ENCODE measurements around the gene CD40. TPM values are rescaled to one million over a fixed set of nuclear protein-coding genes. Genes with fewer than 3 reads are reported as not detected.

Gene CD40
- total RNA-seq, 1 experiment from 2014 or later: 7.8 TPM

GRCh38 chr20:46081074-46081473, 37.0 kb upstream of the CD40 start:
- H3K36me3 Mint-ChIP-seq (ENCODE audit: insufficient read depth in 1 of 3, low read depth in 3 of 3): peaks cover 2 to 17% (median 9%) of the 10 kb centered on the region in 3 experiments; a peak in 4 of 7 replicates
- Histone ChIP-seq H3K9ac (ENCODE audit: extremely low read depth, insufficient read length, low read length) (no peak overlapping the region), H2AFZ (ENCODE audit: low read length) (no peak overlapping the region), H3K27me3 (ENCODE audit: insufficient read depth, low read length) (no peaks in the 10 kb centered on the region), H3K27ac (ENCODE audit: insufficient read length, low read depth, low read length) (no peak overlapping the region), H3K4me2 (ENCODE audit: insufficient read depth, insufficient read length, low read length) (no peak overlapping the region), H2BK12ac (ENCODE audit: insufficient read length, low read depth, low read length) (no peak overlapping the region), H2BK5ac (ENCODE audit: insufficient read length, low read length) (no peak overlapping the region), H4K91ac (ENCODE audit: insufficient read length, low read depth, low read length) (no peak overlapping the region), H2AK5ac (ENCODE audit: insufficient read length, low read length) (no peak overlapping the region), H3K79me2 (ENCODE audit: insufficient read depth, low read length) (peaks cover 20% of the 10 kb centered on the region; the same call in 1 of the 2 replicates), H4K5ac (ENCODE audit: insufficient read length, low read depth, low read length) (no peak overlapping the region), H3T11ph (ENCODE audit: low read length) (no peak overlapping the region), H3K4ac (ENCODE audit: low read depth, low read length) (no peak overlapping the region), H3K56ac (ENCODE audit: insufficient read length, low read depth, low read length) (no peak overlapping the region), H3K9me3 (ENCODE audit: control insufficient read depth, low read depth, low read length) (no peaks in the 10 kb centered on the region), H2BK120ac (ENCODE audit: low read depth, low read length, poor library complexity, severe bottlenecking) (no peak overlapping the region), H2BK20ac (ENCODE audit: low read depth, low read length, poor library complexity, severe bottlenecking) (no peak overlapping the region), H4K8ac (replicated peaks; ENCODE audit: insufficient read length, low read depth, low read length) (no peak overlapping the region), H3K18ac (ENCODE audit: insufficient read length, low read depth, low read length) (no peak overlapping the region), H3K14ac (ENCODE audit: insufficient read depth, low read length) (no peak overlapping the region), H3K4me1 (ENCODE audit: insufficient read depth, low read length) (peaks cover 2% of the 10 kb centered on the region; the same call in 1 of the 2 replicates), H2BK15ac (ENCODE audit: low read depth, low read length) (no peak overlapping the region), H3K79me1 (ENCODE audit: insufficient read depth, low read depth, low read length, poor library complexity, severe bottlenecking) (peaks cover 5% of the 10 kb centered on the region), H3K23me2 (ENCODE audit: insufficient read length, low read depth, low read length, poor library complexity, severe bottlenecking) (no peaks in the 10 kb centered on the region), H4K20me1 (ENCODE audit: control insufficient read depth, insufficient read depth, insufficient read length) (no peaks in the 10 kb centered on the region), H3K23ac (ENCODE audit: insufficient read length, low read depth, low read length) (no peak overlapping the region)
- peaks cover 45 to 49% of the 10 kb centered on the region in 2 experiments for H3K4me1 Mint-ChIP-seq
- DNase-seq: no peak
- no peaks in the 10 kb centered on the region for H3K27me3 Mint-ChIP-seq (ENCODE audit: low read depth)
- no peaks in the 10 kb centered on the region for H3K9me3 Mint-ChIP-seq
- TF ChIP-seq CTCF (conservative IDR thresholded peaks at IDR 0.05): no peak
- H3K27ac Mint-ChIP-seq: no peak overlapping the region
- no CpG with 5 or more reads among the region's 1 CpG for WGBS (ENCODE audit: extremely low coverage, insufficient read length, low lambda C conversion rate)
- no peak overlapping the region for H3K4me3 Mint-ChIP-seq
